ENCODE measurements around the gene MS4A1.

- TF ChIP-seq EZH2phosphoT487 (IDR thresholded peaks at IDR 0.05; ENCODE audit: low read depth), result no peak
- TF ChIP-seq, protein P1, sequence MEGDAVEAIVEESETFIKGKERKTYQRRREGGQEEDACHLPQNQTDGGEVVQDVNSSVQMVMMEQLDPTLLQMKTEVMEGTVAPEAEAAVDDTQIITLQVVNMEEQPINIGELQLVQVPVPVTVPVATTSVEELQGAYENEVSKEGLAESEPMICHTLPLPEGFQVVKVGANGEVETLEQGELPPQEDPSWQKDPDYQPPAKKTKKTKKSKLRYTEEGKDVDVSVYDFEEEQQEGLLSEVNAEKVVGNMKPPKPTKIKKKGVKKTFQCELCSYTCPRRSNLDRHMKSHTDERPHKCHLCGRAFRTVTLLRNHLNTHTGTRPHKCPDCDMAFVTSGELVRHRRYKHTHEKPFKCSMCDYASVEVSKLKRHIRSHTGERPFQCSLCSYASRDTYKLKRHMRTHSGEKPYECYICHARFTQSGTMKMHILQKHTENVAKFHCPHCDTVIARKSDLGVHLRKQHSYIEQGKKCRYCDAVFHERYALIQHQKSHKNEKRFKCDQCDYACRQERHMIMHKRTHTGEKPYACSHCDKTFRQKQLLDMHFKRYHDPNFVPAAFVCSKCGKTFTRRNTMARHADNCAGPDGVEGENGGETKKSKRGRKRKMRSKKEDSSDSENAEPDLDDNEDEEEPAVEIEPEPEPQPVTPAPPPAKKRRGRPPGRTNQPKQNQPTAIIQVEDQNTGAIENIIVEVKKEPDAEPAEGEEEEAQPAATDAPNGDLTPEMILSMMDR (IDR thresholded peaks at IDR 0.05; ENCODE audit: low read depth, low read length), result no peak
Measured at GRCh38 chr11:60422609-60423008, 33.0 kb upstream of the MS4A1 start.
